OCI-LY1 (cell line): ENCODE data around the gene ADCY2.

Experiments
- EZH2 ChIP-seq: fragments of 200-600 bp; sonication (generic), shearing (Covaris generic); IDR thresholded peaks from 2 replicates; pipeline ENCODE4 v1.8.0; 2017; ENCODE audit warnings: borderline replicate concordance, mixed run types, mild to moderate bottlenecking, antibody characterized with exemption, low read length, moderate library complexity, mixed read lengths
- TF ChIP-seq, protein P1 (sequence below): fragments of 200-600 bp; sonication (generic), shearing (Covaris generic); IDR thresholded peaks from 2 replicates; pipeline ENCODE4 v1.5.1; 2017; ENCODE audit warnings: mild to moderate bottlenecking, antibody characterized with exemption, low read length, moderate library complexity, mixed read lengths

DNA sequence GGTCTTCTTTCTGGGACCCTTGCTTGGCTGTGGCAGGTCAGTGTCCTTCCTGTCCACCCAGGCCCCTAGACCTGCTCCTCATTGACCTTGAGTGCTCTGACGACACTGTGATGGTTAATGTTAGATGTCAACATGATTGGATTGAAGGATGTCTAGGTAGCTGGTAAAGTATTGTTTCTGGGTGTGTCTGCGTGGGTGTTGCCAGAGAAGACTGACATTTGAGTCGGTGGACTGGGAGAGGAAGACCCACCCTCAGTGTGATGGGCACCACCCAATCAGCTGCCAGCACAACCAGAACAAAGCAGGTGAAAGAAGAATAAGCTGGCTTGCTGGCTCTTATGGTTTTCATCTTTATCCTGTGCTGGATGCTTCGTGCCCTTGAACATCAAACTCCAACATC is 380.5 kb downstream of the ADCY2 start:
- TF ChIP-seq, protein P1, sequence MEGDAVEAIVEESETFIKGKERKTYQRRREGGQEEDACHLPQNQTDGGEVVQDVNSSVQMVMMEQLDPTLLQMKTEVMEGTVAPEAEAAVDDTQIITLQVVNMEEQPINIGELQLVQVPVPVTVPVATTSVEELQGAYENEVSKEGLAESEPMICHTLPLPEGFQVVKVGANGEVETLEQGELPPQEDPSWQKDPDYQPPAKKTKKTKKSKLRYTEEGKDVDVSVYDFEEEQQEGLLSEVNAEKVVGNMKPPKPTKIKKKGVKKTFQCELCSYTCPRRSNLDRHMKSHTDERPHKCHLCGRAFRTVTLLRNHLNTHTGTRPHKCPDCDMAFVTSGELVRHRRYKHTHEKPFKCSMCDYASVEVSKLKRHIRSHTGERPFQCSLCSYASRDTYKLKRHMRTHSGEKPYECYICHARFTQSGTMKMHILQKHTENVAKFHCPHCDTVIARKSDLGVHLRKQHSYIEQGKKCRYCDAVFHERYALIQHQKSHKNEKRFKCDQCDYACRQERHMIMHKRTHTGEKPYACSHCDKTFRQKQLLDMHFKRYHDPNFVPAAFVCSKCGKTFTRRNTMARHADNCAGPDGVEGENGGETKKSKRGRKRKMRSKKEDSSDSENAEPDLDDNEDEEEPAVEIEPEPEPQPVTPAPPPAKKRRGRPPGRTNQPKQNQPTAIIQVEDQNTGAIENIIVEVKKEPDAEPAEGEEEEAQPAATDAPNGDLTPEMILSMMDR = no peak
- no peak for TF ChIP-seq EZH2
